ENCODE measurements around the gene SNPH.

GRCh38 chr20:1315804-1316203, 49.7 kb downstream of the SNPH start:
- TF ChIP-seq POLR2A (IDR thresholded peaks at IDR 0.05) (no peak), CTCF (IDR thresholded peaks at IDR 0.05) (no peak), EP300 (IDR thresholded peaks at IDR 0.05) (no peak)
